Right lobe of liver (tissue), 6 donors: ENCODE measurements around the gene PRKCA. TPM values are rescaled to one million over a fixed set of nuclear protein-coding genes. Genes with fewer than 3 reads are reported as not detected.
A peak's percentile ranks its signal among the peaks of the same experiment; 100 is the strongest.

Experiments
- ATAC-seq, 4 donors: fragments of 200-7000 bp; cut with Tn5 transposase; one replicate each; pipeline ENCODE4 v1.9.1; 2020; ENCODE audit warnings: mild to moderate bottlenecking in 4 of 4, moderate library complexity in 4 of 4
- DNase-seq, 3 donors: peaks; one replicate each; pipeline ENCODE4 v3.0.0-alpha.2; 2020
- H3K27ac ChIP-seq, 3 donors: fragments of 200-600 bp; one replicate each; pipeline ENCODE4 v1.8.0; 2022
- H3K27me3 ChIP-seq, 2 donors: fragments of 200-600 bp; one replicate each; pipeline ENCODE4 v1.8.0; 2022
- H3K36me3 ChIP-seq, 4 donors: fragments of 200-600 bp; sonication (generic) in 1 of 4; one replicate each; pipeline versions ENCODE4 v1.5.1 to v1.8.0; 2017 to 2022; ENCODE audit warnings: control low read depth in 1 of 4
- H3K4me1 ChIP-seq, 4 donors: fragments of 200-600 bp; sonication (generic) in 1 of 4; one replicate each; pipeline versions ENCODE4 v1.5.1 to v1.8.0; 2017 to 2022; ENCODE audit warnings: control low read depth in 1 of 4
- H3K4me3 ChIP-seq, 3 donors: fragments of 200-600 bp; one replicate each; pipeline ENCODE4 v1.8.0; 2022
- H3K9me3 ChIP-seq, 4 donors: fragments of 200-600 bp; sonication (generic) in 1 of 4; one replicate each; pipeline versions ENCODE4 v1.5.1 to v1.8.0; 2017 to 2022; ENCODE audit warnings: control low read depth in 1 of 4
- CTCF ChIP-seq, 4 donors: fragments of 200-600 bp in 3 of 4; fragments of 450-650 bp in 1 of 4; IDR thresholded peaks; one replicate each; pipeline versions ENCODE4 v1.5.1 to v1.8.0; 2016 to 2022; ENCODE audit warnings: antibody characterized with exemption in 4 of 4, mild to moderate bottlenecking in 2 of 4
- POLR2A ChIP-seq: fragments of 450-650 bp; IDR thresholded peaks from one replicate; pipeline ENCODE4 v1.6.1; 2017; ENCODE audit warnings: antibody characterized with exemption, mild to moderate bottlenecking
- WGBS: methylation state at CpG from one replicate; pipeline ENCODE4 v1.1.6; 2018; ENCODE audit warnings: low coverage, low lambda C conversion rate; ENCODE audit not compliant: insufficient coverage; ENCODE audit errors: missing lambda C conversion rate; 5-methylcytosine and 5-hydroxymethylcytosine counted together
- intact Hi-C, 2 donors: fragments of 100-400 bp; cut with DNase I; formaldehyde crosslinking; loops; one replicate each; pipeline versions ENCODE4 v1.11.2 to v1.14.1; 2022
- total RNA-seq, 6 experiments: library from RNA; depleted of rRNA in 2 of 6; stranded (reverse); fragments of >200 nt in 2 of 6; fragmentation: NEBNext Ultra II Directional in 3 of 6; extraction: Animal tissue kit (Norgen Biotek cat#: 25700) in 3 of 6; gene quantifications; one replicate each; pipeline versions ENCODE4 v1.1.0 to v1.2.4, GENCODE V29; 2016 to 2023
- donor health status: DM: no; HTN: yes; CAD: no.
- donor health status: DM: no; HTN: no; CAD: no.
- donor health status: DM: no; HTN: no; CAD: no.
- donor health status: DM: no; HTN: yes; CAD: no.
- donor health status: DM: no; HTN: yes; CAD: no.

PRKCA gene
- total RNA-seq, 6 experiments from 2014 or later, result 11.7 to 23.0 (median 18.7) TPM

GRCh38 chr17:66462010-66462409 is 159.6 kb downstream of the PRKCA start:
- 47% methylated on average over 4 of the region's 4 CpGs for WGBS
- H3K27ac ChIP-seq, result peak overlapping the region in 1 of 3 donors; percentile 47

GRCh38 chr17:66464921-66465320 is 162.5 kb downstream of the PRKCA start:
- Histone ChIP-seq H3K27me3 (no peaks in the 10 kb centered on the region), H3K9me3 (no peaks in the 10 kb centered on the region), H3K4me1 (peaks cover 0 to 34% (median 20%) of the 10 kb centered on the region in 4 donors), H3K4me3 (no peak overlapping the region), H3K36me3 (no peaks in the 10 kb centered on the region), H3K27ac (no peak overlapping the region)
- TF ChIP-seq CTCF (IDR thresholded peaks at IDR 0.05) (no peak), POLR2A (no peak)
- 63% methylated on average over 3 of the region's 3 CpGs for WGBS
- DNase-seq, result no peak
- no peak for ATAC-seq
- intact Hi-C loops, result no loop called here

More at GRCh38 chr17:66462010-66462409, 159.6 kb downstream of the PRKCA start:
- Histone ChIP-seq H3K36me3 (no peaks in the 10 kb centered on the region), H3K4me1 (peaks cover 0 to 24% (median 14%) of the 10 kb centered on the region in 4 donors), H3K27me3 (no peaks in the 10 kb centered on the region), H3K4me3 (no peak overlapping the region), H3K9me3 (no peaks in the 10 kb centered on the region)
- no peak for TF ChIP-seq POLR2A
- no peak for TF ChIP-seq CTCF (IDR thresholded peaks at IDR 0.05)
- intact Hi-C loops, result no loop called here
- ATAC-seq (no peak), DNase-seq (no peak)

- Histone ChIP-seq H3K4me3 (no peak overlapping the region), H3K4me1 (peaks cover 0 to 27% (median 14%) of the 10 kb centered on the region in 4 donors), H3K36me3 (no peaks in the 10 kb centered on the region), H3K27ac (no peak overlapping the region), H3K9me3 (no peaks in the 10 kb centered on the region), H3K27me3 (no peaks in the 10 kb centered on the region)
- WGBS, result 100% methylated on average over 1 of the region's 1 CpG
- DNase-seq (no peak), ATAC-seq (no peak)
- intact Hi-C loops, result no loop called here
- TF ChIP-seq POLR2A (no peak), CTCF (IDR thresholded peaks at IDR 0.05) (no peak)
Measured at GRCh38 chr17:66465701-66466100, 163.3 kb downstream of the PRKCA start.

- no peak for TF ChIP-seq CTCF (IDR thresholded peaks at IDR 0.05)
- no peak for TF ChIP-seq POLR2A
Measured at GRCh38 chr17:66466106-66466820, 163.8 kb downstream of the PRKCA start.

More at GRCh38 chr17:66466106-66466820, 163.8 kb downstream of the PRKCA start:
- Histone ChIP-seq H3K4me3 (no peak overlapping the region), H3K27ac (no peak overlapping the region), H3K4me1 (peaks cover 0 to 22% (median 10%) of the 10 kb centered on the region in 4 donors), H3K9me3 (no peaks in the 10 kb centered on the region), H3K36me3 (no peaks in the 10 kb centered on the region), H3K27me3 (no peaks in the 10 kb centered on the region)
- 70% methylated on average over 9 of the region's 11 CpGs for WGBS
- intact Hi-C loops, result no loop called here
- ATAC-seq (no peak), DNase-seq (no peak)
